IgD-negative memory B cell (primary cell): ENCODE measurements around the gene SLC25A21. TPM values are rescaled to one million over a fixed set of nuclear protein-coding genes. Genes with fewer than 3 reads are reported as not detected.
"Not testable (repeated sequence)": the region's sequence is repeated elsewhere in the genome, so short reads cannot be mapped to it uniquely, and the experiment has no call there.

Experiments used
- H3K27ac Mint-ChIP-seq, 3 donors: one replicate each; pipeline ENCODE4 v1.8.0; 2020 to 2022; ENCODE audit warnings: mild to moderate bottlenecking in 3 of 3, mixed read lengths in 3 of 3, moderate library complexity in 1 of 3
- H3K27me3 Mint-ChIP-seq: one replicate; pipeline ENCODE4 v1.8.0; 2021; ENCODE audit warnings: mixed read lengths
- H3K36me3 Mint-ChIP-seq: one replicate; pipeline ENCODE4 v1.8.0; 2020; ENCODE audit warnings: mild to moderate bottlenecking, mixed read lengths
- H3K4me1 Mint-ChIP-seq, 3 donors: one replicate each; pipeline ENCODE4 v1.8.0; 2020 to 2022; ENCODE audit warnings: mixed read lengths in 3 of 3, mild to moderate bottlenecking in 1 of 3
- H3K4me3 Mint-ChIP-seq, 4 donors: one replicate each; pipeline ENCODE4 v1.8.0; 2020 to 2022; ENCODE audit warnings: mild to moderate bottlenecking in 4 of 4, mixed read lengths in 4 of 4, moderate library complexity in 3 of 4
- H3K9me3 Mint-ChIP-seq, 3 donors: one replicate each; pipeline ENCODE4 v1.8.0; 2020 to 2021; ENCODE audit warnings: mixed read lengths in 3 of 3, mild to moderate bottlenecking in 1 of 3
- polyA plus RNA-seq: library from polyadenylated mRNA; unstranded; fragments of 300-500 nt; fragmentation: Illumina TruSeq; gene quantifications from one replicate; pipeline ENCODE4 v1.2.3, GENCODE V29; 2021

SLC25A21 gene
- polyA plus RNA-seq, 1 donor from 2014 or later, result not detected

GRCh38 chr14:37098132-37098531 is 74.3 kb downstream of the SLC25A21 start:
- peak overlapping the region in 1 of 3 donors; percentile 53 for H3K27ac Mint-ChIP-seq
- H3K4me1 Mint-ChIP-seq, result no peaks in the 10 kb centered on the region
- no peaks in the 10 kb centered on the region for H3K36me3 Mint-ChIP-seq
- H3K27me3 Mint-ChIP-seq, result no peaks in the 10 kb centered on the region
- H3K9me3 Mint-ChIP-seq, result peaks cover 0 to 13% (median 4%) of the 10 kb centered on the region in 3 donors
- H3K4me3 Mint-ChIP-seq, result no peak overlapping the region

DNA sequence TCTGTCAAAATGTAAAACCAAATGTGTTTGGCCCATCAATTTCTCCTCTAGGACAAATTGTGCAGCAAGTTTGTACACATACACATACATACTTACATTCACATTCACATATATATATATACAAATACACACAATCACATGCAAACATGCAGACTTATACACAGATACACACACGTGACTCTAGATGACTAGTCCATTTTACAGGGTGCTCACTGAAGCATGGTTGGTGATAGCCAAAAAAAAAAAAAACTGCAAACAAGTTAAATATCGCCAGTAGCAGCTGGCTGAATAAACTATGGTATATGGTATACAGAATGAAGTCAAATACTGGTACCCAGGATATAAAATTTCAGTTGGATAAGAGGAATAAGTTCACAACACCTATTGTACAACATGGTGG is 77.9 kb downstream of the SLC25A21 start:
- no peak overlapping the region for H3K27ac Mint-ChIP-seq
- peaks cover 6 to 22% (median 8%) of the 10 kb centered on the region in 3 donors for H3K9me3 Mint-ChIP-seq
- H3K4me3 Mint-ChIP-seq, result no peak overlapping the region
- H3K4me1 Mint-ChIP-seq, result no peaks in the 10 kb centered on the region
- H3K36me3 Mint-ChIP-seq, result no peaks in the 10 kb centered on the region
- no peaks in the 10 kb centered on the region for H3K27me3 Mint-ChIP-seq

DNA sequence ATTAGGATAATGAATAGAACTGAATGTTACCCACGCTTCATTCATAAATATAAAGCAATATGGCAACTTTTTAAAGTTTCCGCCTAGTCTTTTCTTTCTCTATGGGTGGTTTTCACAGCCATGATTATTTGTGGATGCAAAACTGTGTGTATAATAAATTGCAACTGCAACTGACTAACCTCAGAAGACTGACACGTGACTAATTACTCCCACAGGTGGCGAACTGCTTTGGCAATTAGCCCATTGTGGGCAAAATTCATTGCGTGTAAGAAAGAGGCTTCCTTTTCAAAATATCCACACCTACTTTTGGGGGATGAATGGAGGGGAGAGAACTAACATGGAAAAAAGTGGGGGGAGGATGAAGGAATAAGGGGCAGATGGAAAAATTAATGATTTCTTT is 79.0 kb downstream of the SLC25A21 start:
- Mint-ChIP-seq H3K4me3 (no peak overlapping the region), H3K4me1 (no peaks in the 10 kb centered on the region), H3K27ac (no peak overlapping the region), H3K36me3 (no peaks in the 10 kb centered on the region), H3K27me3 (no peaks in the 10 kb centered on the region), H3K9me3 (peaks cover 6 to 22% (median 8%) of the 10 kb centered on the region in 3 donors)

- Mint-ChIP-seq H3K4me1 (no peaks in the 10 kb centered on the region), H3K36me3 (no peaks in the 10 kb centered on the region), H3K27ac (no peak overlapping the region), H3K9me3 (peaks cover 6 to 22% (median 8%) of the 10 kb centered on the region in 3 donors), H3K27me3 (no peaks in the 10 kb centered on the region), H3K4me3 (no peak overlapping the region)
Measured at GRCh38 chr14:37091651-37092050, 80.8 kb downstream of the SLC25A21 start.

GRCh38 chr14:37090026-37090425 is 82.4 kb downstream of the SLC25A21 start:
- no peak overlapping the region for H3K27ac Mint-ChIP-seq
- no peaks in the 10 kb centered on the region for H3K4me1 Mint-ChIP-seq

GRCh38 chr14:37089410-37089809 is 83.0 kb downstream of the SLC25A21 start:
- Mint-ChIP-seq H3K27ac (no peak overlapping the region), H3K36me3 (no peaks in the 10 kb centered on the region), H3K4me1 (no peaks in the 10 kb centered on the region), H3K27me3 (no peaks in the 10 kb centered on the region), H3K4me3 (no peak overlapping the region), H3K9me3 (peaks cover 8 to 16% (median 10%) of the 10 kb centered on the region in 3 donors)

More at GRCh38 chr14:37090026-37090425, 82.4 kb downstream of the SLC25A21 start:
- Mint-ChIP-seq H3K27me3 (no peaks in the 10 kb centered on the region), H3K4me3 (no peak overlapping the region), H3K36me3 (no peaks in the 10 kb centered on the region), H3K9me3 (peaks cover 8 to 17% (median 10%) of the 10 kb centered on the region in 3 donors)

- Mint-ChIP-seq H3K4me1 (no peaks in the 10 kb centered on the region), H3K27ac (no peak overlapping the region), H3K9me3 (peaks cover 5 to 12% (median 10%) of the 10 kb centered on the region in 3 donors), H3K36me3 (no peaks in the 10 kb centered on the region), H3K27me3 (no peaks in the 10 kb centered on the region), H3K4me3 (no peak overlapping the region)
Measured at GRCh38 chr14:37088356-37089215, 83.8 kb downstream of the SLC25A21 start.

GRCh38 chr14:37087520-37087919 is 84.9 kb downstream of the SLC25A21 start:
- no peak overlapping the region for H3K27ac Mint-ChIP-seq
- H3K27me3 Mint-ChIP-seq, result no peaks in the 10 kb centered on the region
- no peak overlapping the region for H3K4me3 Mint-ChIP-seq
- no peaks in the 10 kb centered on the region for H3K36me3 Mint-ChIP-seq
- H3K4me1 Mint-ChIP-seq, result no peaks in the 10 kb centered on the region
- peaks cover 5 to 10% (median 6%) of the 10 kb centered on the region in 3 donors for H3K9me3 Mint-ChIP-seq

DNA sequence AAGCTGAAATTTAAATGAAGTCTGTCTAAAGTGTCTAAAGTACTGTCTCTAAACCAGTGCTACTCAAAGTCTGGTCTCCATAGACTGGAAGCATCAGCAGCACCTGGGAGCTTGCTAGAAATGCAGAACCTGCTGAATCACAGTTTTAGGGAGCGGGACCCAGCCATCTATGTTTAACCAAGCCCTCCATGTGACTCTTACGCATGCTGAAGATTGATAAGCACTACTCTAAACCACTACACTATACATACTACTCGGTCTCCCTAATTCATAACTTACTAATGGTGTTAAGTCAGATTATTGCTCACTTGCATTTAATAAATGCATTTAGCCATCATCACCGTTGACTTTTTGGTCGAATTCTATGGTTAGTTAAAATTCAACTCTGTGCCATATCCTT is 88.8 kb downstream of the SLC25A21 start:
- H3K9me3 Mint-ChIP-seq, result peaks cover 1 to 5% (median 5%) of the 10 kb centered on the region in 3 donors
- H3K27ac Mint-ChIP-seq, result no peak overlapping the region
- no peaks in the 10 kb centered on the region for H3K4me1 Mint-ChIP-seq
- H3K27me3 Mint-ChIP-seq, result no peaks in the 10 kb centered on the region
- H3K36me3 Mint-ChIP-seq, result no peaks in the 10 kb centered on the region
- no peak overlapping the region for H3K4me3 Mint-ChIP-seq

- Mint-ChIP-seq H3K4me3 (no peak overlapping the region), H3K27me3 (no peaks in the 10 kb centered on the region), H3K36me3 (no peaks in the 10 kb centered on the region), H3K4me1 (no peaks in the 10 kb centered on the region), H3K27ac (no peak overlapping the region), H3K9me3 (peaks cover 3 to 6% (median 5%) of the 10 kb centered on the region in 3 donors)
Measured at GRCh38 chr14:37082449-37082848, 90.0 kb downstream of the SLC25A21 start.

DNA sequence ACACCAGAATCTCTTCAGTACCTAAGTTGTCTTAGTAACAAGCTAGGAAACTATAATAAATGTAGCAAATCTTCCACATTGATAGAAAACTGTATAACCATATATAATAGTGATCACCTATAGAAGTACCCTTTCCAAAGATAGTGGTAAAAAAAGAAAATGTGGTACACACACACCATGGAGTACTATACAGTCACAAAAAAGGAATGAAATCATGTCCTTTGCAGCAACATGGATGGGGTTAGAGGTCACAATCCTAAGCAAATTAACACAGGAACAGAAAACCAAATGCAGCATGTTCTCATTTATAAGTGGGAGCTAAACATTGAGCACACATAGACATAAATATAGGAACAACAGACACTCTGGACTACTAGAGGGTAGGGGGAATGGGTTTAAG is 90.5 kb downstream of the SLC25A21 start:
- H3K27ac Mint-ChIP-seq, result no peak overlapping the region
- H3K4me1 Mint-ChIP-seq, result no peaks in the 10 kb centered on the region
- no peaks in the 10 kb centered on the region for H3K36me3 Mint-ChIP-seq
- H3K27me3 Mint-ChIP-seq, result no peaks in the 10 kb centered on the region
- H3K9me3 Mint-ChIP-seq, result peaks cover 5 to 9% (median 5%) of the 10 kb centered on the region in 3 donors
- no peak overlapping the region for H3K4me3 Mint-ChIP-seq

DNA sequence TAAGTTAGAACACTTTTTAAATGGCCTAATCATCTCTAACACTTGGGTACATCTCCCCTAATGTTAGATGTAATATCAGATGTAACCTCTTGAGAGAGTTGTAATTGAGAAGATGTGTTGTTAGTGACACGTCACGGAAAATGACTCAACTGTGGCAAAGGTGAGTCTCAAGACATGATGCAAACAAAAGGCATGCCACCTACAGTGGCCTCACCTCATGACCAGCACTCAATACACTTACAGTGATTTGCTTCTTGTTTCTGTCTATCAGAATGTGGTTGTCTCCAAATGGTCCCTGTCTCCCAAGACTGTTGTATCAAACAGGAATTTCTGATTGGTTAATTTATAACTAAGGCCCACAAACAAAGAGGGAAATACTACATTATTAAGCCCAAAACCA is 91.2 kb downstream of the SLC25A21 start:
- Mint-ChIP-seq H3K27ac (no peak overlapping the region), H3K27me3 (no peaks in the 10 kb centered on the region), H3K4me1 (no peaks in the 10 kb centered on the region), H3K4me3 (no peak overlapping the region), H3K9me3 (peaks cover 4 to 9% (median 5%) of the 10 kb centered on the region in 3 donors), H3K36me3 (no peaks in the 10 kb centered on the region)

GRCh38 chr14:37078131-37078530 is 94.3 kb downstream of the SLC25A21 start:
- H3K36me3 Mint-ChIP-seq, result no peaks in the 10 kb centered on the region
- H3K27ac Mint-ChIP-seq, result no peak overlapping the region
- H3K9me3 Mint-ChIP-seq, result peaks cover 3 to 12% (median 5%) of the 10 kb centered on the region in 3 donors
- no peaks in the 10 kb centered on the region for H3K27me3 Mint-ChIP-seq
- H3K4me3 Mint-ChIP-seq, result no peak overlapping the region
- H3K4me1 Mint-ChIP-seq, result no peaks in the 10 kb centered on the region

DNA sequence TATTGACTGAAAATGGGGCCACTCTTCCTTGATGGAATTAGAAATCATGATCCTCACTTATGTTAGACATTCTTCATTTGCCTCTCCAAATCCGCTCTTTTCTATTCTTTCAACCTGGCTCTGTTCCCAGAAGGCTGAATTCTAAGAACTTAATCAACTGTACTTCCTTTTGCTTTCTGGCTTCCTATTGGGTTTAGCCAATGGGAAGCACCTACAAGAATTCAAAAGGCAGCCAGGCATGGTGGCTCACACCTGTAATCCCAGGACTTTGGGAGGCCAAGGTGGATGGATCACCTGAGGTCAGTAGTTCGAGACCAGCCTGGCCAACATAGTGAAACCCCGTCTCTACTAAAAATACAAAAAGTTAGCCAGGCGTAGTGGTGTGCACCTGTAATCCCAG is 98.1 kb downstream of the SLC25A21 start:
- not testable (repeated sequence) for H3K27ac Mint-ChIP-seq, H3K27me3 Mint-ChIP-seq, H3K4me1 Mint-ChIP-seq, H3K36me3 Mint-ChIP-seq, H3K4me3 Mint-ChIP-seq
- H3K9me3 Mint-ChIP-seq, result peaks cover 3 to 12% (median 5%) of the 10 kb centered on the region in 3 donors

DNA sequence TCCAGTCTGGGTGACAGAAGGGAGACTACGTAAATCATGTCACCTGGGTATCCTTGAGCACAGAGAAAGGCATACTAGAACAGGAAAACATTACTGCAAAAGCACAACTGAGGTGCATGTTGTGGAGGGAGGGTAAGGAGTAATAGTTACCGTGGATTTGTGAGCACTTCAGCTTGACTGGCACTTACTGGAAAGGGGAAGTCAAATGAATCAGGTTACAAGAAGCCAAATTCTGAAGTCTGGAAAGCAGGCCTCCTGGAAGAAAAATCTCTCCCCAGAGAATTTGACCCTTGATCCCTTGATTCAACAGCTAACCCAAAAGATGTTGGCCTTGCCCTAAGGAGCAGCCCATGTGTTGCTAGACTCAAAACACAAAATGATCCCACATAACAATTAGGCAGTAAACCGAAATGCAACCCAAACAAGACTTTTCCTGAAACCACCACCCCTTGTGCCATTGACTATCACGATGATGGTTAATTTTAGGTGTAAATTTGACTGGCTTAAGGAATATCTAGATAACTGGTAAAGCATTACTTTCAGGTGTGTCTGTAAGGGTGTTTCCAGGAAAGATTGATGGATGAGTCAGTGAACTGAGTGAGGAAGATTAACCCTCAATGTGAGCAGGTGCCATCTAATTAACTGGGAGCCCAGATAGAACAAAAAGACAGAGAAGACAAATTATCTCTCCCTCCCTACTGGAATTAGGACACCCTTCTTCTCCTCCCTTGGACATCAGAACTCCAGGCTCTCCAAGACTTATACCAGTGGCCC is 108.8 kb downstream of the SLC25A21 start:
- Mint-ChIP-seq H3K9me3 (peaks cover 0 to 12% (median 2%) of the 10 kb centered on the region in 3 donors), H3K27ac (no peak overlapping the region), H3K4me3 (no peak overlapping the region), H3K27me3 (no peaks in the 10 kb centered on the region), H3K4me1 (no peaks in the 10 kb centered on the region), H3K36me3 (no peaks in the 10 kb centered on the region)
